OCI-LY3 (cell line): ENCODE data around the gene TIMP3.

Source experiments
- CTCF ChIP-seq: fragments of 200-600, 300-600 bp; sonication (generic); IDR thresholded peaks from 2 replicates; pipeline ENCODE4 v1.5.1; 2014; ENCODE audit warnings: antibody characterized with exemption, low read length, low read depth
- EZH2phosphoT487 ChIP-seq: fragments of 200-600 bp; shearing (Covaris generic); IDR thresholded peaks from 2 replicates; pipeline ENCODE4 v1.6.1; 2018; ENCODE audit warnings: antibody characterized with exemption, mixed run types, low read depth

- TF ChIP-seq CTCF = no peak
- no peak for TF ChIP-seq EZH2phosphoT487
These were observed 23.5 kb upstream of the TIMP3 start for GRCh38 chr22:32777987-32778386.
